Duodenal mucosa (tissue), 2 donors: ENCODE results near the gene ELL2.
"Not testable (repeated sequence)": the region's sequence is repeated elsewhere in the genome, so short reads cannot be mapped to it uniquely, and the experiment has no call there.

Source experiments
- H3K27ac ChIP-seq: one replicate; pipeline ENCODE4 v1.7.0; 2013; ENCODE audit warnings: low read depth, low read length
- H3K27me3 ChIP-seq, 2 donors: one replicate each; pipeline ENCODE4 v1.7.0; 2013; ENCODE audit warnings: low read length in 2 of 2, control low read depth in 1 of 2; ENCODE audit not compliant: insufficient read depth in 2 of 2, control insufficient read depth in 1 of 2
- H3K36me3 ChIP-seq, 2 donors: one replicate each; pipeline ENCODE4 v1.7.0; 2013; ENCODE audit warnings: low read length in 2 of 2, control low read depth in 1 of 2; ENCODE audit not compliant: insufficient read depth in 2 of 2, control insufficient read depth in 1 of 2
- H3K4me1 ChIP-seq, 2 donors: one replicate each; pipeline ENCODE4 v1.7.0; 2013; ENCODE audit warnings: low read length in 2 of 2, control low read depth in 1 of 2; ENCODE audit not compliant: insufficient read depth in 2 of 2, control insufficient read depth in 1 of 2
- H3K4me3 ChIP-seq, 2 donors: one replicate each; pipeline ENCODE4 v1.7.0; 2013; ENCODE audit warnings: low read length in 2 of 2, low read depth in 1 of 2
- H3K9ac ChIP-seq, 2 donors: one replicate each; pipeline ENCODE4 v1.7.0; 2013; ENCODE audit warnings: low read length in 2 of 2, low read depth in 1 of 2
- H3K9me3 ChIP-seq, 2 donors: one replicate each; pipeline ENCODE4 v1.7.0; 2013; ENCODE audit warnings: low read length in 2 of 2, control low read depth in 1 of 2; ENCODE audit not compliant: control insufficient read depth in 1 of 2

The ELL2 gene

DNA sequence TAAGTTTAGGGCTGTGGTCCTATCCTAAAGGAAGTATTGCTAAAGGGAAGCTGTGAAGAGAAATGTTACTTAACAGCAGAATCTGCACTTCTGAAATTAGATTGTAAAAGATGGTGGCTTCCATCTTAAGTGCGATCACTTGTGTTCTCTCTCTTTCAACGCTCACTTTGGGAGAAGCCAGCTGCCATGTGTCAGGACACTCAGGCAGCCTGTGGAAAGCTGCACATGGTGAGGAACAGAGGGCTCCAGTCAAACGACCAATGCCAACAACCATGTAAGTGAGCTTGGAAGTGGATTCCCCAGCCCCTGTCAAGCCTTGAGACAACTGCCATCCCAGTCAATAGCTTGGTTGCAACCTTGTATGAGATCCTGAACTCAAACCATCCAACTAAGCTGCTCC is 87.4 kb downstream of the ELL2 start:
- H3K27ac ChIP-seq = no peak overlapping the region

DNA sequence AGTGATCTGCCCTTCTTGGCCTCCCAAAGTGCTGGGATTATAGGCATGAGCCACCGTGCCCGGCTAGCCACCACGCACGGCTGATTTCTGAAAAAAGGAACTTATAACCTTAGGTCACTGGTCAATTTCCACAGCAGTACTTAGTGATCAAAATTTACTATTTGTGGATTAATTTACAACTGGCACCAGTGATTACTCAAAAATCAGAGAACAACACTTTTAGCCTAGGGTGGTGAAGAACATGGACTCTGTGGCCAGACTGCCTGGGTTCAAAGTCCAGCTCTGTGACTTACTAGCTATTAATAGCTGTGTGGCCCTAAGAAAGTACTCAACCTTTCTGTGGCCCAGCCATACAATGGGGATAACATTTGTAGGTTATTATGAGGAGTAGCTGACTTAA is 88.3 kb downstream of the ELL2 start:
- H3K27ac ChIP-seq = no peak overlapping the region
- peaks cover 12 to 16% of the 10 kb centered on the region in 2 donors for H3K4me1 ChIP-seq
- H3K36me3 ChIP-seq = no peaks in the 10 kb centered on the region
- H3K4me3 ChIP-seq = no peak overlapping the region
- H3K27me3 ChIP-seq = no peaks in the 10 kb centered on the region
- H3K9me3 ChIP-seq = no peaks in the 10 kb centered on the region
- no peak overlapping the region for H3K9ac ChIP-seq

More for the DNA sequence above, 87.4 kb downstream of the ELL2 start:
- no peaks in the 10 kb centered on the region for H3K36me3 ChIP-seq
- no peak overlapping the region for H3K9ac ChIP-seq
- peaks cover 13 to 23% of the 10 kb centered on the region in 2 donors for H3K4me1 ChIP-seq
- H3K27me3 ChIP-seq = no peaks in the 10 kb centered on the region
- no peak overlapping the region for H3K4me3 ChIP-seq
- H3K9me3 ChIP-seq = no peaks in the 10 kb centered on the region

DNA sequence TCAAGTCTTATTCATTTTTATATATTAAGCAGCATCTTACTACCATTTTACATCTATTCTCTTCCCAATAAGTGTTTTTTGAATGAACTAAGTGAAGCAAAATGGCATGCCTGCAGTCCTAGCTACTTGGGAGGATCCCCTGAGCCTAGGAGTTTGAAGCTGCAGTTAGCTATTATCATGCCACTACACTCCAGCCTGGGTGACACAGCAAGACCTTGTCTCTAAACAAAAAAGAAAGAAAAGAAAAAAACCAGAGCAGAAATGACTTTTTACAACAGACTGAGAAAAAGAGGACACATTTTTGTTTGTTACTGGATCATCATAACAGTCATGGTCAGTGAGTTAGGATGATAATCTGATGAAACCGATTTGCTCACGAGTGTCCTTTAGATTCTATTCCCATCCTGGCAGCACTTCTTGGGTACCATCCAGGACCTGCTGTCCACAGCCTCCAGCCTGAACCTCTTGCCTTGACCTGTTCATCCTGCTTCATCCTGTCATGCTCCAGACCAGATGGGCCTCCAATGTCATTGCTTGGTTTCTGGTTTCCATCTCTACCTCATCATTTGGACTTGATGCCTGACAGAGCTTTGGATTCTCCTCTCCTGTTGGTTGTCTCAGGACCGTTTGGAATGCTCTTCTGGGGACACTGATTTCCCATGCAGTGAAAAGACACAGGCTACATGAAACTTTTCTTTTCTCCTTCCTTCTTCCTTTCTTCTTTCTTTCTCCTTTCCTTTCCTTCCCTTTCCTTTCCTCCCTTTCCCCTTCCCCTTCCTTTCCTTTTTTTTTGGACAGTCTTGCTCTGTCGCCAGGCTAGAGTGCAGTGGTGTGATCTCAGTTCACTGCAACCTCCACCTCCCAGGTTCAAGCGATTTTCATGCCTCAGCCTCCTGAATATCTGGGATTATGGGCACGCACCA is 89.0 kb downstream of the ELL2 start:
- H3K27me3 ChIP-seq = no peaks in the 10 kb centered on the region
- peaks cover 12 to 16% of the 10 kb centered on the region in 2 donors for H3K4me1 ChIP-seq
- H3K27ac ChIP-seq = no peak overlapping the region
- no peaks in the 10 kb centered on the region for H3K36me3 ChIP-seq
- H3K9ac ChIP-seq = no peak overlapping the region
- no peaks in the 10 kb centered on the region for H3K9me3 ChIP-seq
- H3K4me3 ChIP-seq = no peak overlapping the region

DNA sequence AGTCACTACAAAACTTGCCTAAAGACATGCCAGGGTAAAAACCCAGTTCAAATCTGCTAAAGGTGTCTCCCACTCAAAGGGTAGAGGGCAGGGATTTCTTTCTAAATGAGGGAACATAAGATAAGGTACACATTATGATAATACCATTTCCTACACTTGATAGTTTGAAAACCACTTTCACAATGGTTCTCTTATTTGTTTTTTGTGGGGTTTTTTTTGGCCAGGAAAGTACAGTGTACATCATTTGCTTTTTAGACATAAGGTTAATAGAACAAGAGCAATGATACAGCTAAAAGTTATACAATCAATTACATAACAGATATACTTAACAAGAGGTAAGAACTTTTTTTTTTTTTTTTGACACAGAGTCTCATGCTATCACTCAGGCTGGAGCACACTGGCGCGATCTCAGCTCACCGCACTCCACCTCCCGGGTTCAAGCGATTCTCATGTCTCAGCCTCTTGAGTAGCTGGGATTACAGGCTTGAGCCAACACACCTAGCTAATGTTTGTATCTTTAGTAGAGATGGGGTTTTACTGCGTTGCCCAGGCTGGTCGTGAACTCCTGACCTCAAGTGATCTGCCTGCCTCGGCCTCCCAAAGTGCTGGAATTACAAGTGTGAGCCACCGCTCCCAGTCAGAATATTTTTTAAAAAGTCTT is 90.4 kb downstream of the ELL2 start:
- Histone ChIP-seq H3K27me3 (no peaks in the 10 kb centered on the region), H3K4me3 (no peak overlapping the region), H3K9ac (no peak overlapping the region), H3K27ac (no peak overlapping the region), H3K4me1 (peaks cover 12 to 16% of the 10 kb centered on the region in 2 donors), H3K9me3 (no peaks in the 10 kb centered on the region), H3K36me3 (no peaks in the 10 kb centered on the region)

DNA sequence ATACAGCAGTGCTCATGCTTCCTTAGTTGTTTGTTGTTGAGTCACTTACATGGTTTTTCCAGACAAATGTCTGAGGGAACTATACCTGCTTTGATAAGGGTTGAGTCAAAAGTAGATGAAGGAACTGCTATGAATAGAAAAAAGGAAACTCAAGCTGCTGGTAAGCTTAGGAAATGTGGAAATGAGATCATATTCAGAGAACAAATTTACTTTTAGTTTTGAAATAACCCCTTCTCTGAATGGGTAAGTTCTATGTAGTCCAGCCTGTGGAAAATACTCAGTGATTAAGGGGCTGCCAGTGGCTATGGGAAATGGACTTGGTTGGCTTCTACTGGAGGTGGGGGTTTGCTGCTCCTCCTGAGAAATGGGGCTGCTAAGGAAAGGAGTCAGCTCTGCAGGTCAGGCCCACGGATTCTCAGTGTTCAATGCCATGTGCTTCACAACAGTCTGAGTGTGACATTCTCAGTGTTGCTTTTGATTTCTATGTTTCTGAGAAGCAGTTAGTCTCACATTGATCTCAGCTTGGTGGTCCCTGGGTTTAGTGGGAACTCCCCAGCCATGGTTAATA is 91.5 kb downstream of the ELL2 start:
- Histone ChIP-seq H3K27me3 (no peaks in the 10 kb centered on the region), H3K4me1 (peaks cover 12 to 21% of the 10 kb centered on the region in 2 donors), H3K27ac (no peak overlapping the region), H3K36me3 (no peaks in the 10 kb centered on the region), H3K9me3 (no peaks in the 10 kb centered on the region), H3K9ac (peak overlapping the region in 1 of 2 donors; percentile 15), H3K4me3 (peak overlapping the region in 1 of 2 donors; percentile 4)

DNA sequence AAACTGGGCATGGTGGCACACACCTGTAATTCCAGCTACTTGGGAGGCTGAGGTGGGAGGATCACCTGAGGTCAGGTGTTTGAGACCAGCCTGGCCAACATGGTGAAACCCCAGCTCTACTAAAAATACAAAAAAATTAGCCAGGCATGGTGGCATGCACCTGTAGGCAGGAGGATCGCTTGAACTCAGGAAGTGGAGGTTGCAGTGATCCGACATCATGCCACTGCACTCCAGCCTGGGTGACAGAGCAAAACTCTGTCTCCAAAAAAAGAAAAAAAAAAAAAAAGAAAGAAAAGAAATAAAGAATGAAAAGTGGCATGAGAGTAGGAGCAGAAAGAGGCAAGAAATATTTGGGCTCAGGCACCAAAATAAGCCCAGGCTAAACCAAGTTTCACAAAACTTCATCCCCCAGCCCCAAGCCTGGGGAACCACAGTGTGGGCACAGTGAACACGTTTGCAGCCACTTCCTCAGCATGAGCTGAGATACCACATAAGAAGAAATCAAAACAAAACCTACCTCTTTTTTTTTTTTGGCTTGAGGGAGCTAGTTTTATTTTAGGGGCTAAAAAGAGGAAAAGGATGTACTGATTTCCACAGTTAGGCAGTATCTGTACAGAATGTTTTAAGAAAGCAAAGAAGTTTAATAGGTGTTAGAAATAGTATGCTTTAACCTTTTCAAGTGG is 92.3 kb downstream of the ELL2 start:
- H3K4me1 ChIP-seq = peaks cover 18 to 29% of the 10 kb centered on the region in 2 donors
- H3K9ac ChIP-seq, H3K9me3 ChIP-seq, H3K27me3 ChIP-seq, H3K27ac ChIP-seq, H3K4me3 ChIP-seq, H3K36me3 ChIP-seq: not testable (repeated sequence)

DNA sequence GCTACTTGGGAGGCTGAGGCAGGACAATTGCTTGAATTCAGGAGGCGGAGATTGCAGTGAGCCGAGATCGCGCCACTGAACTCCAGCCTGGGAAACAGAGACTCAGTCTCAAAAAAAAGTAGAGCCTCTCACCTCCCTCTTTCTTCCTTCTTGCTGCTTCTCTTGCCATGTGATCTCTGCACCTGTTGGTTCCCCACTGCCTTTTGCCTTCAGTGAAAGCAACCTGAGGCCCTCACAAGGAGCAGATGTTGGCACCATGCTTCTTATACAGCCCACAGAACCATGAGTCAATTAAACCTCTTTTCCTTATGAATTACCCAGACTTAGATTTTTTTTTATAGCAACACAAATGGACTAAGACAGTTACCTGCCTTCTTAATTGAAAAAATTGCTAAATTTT is 93.5 kb downstream of the ELL2 start:
- H3K9ac ChIP-seq = no peak overlapping the region
- no peak overlapping the region for H3K27ac ChIP-seq
- no peaks in the 10 kb centered on the region for H3K36me3 ChIP-seq
- no peak overlapping the region for H3K4me3 ChIP-seq
- no peaks in the 10 kb centered on the region for H3K27me3 ChIP-seq
- H3K4me1 ChIP-seq = peaks cover 21 to 29% of the 10 kb centered on the region in 2 donors
- no peaks in the 10 kb centered on the region for H3K9me3 ChIP-seq

DNA sequence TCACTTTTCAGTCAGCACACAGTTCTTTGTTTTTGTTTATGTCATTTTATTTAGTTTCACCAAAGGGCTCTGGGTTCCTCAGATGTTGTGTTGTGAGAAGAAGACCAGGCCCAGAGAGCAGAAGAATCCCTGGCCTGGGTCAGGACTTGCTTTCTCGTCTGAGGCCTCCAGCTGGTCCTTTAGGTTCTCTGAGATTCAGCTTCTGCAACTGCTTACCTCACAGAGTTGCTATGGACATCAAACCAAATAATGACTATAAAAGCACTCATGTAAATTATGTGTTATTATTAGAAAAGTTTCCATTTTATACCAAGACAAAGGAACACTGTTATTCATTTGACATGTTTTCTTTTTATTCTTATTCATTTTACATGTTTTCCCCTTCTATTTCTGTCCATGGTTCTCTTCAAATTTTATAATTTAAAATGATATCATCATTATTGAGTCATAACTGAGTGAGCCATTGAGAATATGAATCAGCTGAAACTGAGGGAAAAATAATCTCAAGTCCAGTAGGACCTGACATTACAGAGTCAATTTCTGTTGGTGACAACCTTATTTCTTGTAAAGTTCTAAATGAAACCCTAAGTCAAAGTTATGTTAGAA is 95.1 kb downstream of the ELL2 start:
- Histone ChIP-seq H3K9ac (no peak overlapping the region), H3K4me3 (no peak overlapping the region), H3K4me1 (peaks cover 36 to 37% of the 10 kb centered on the region in 2 donors), H3K27me3 (no peaks in the 10 kb centered on the region), H3K9me3 (no peaks in the 10 kb centered on the region), H3K36me3 (no peaks in the 10 kb centered on the region), H3K27ac (no peak overlapping the region)

DNA sequence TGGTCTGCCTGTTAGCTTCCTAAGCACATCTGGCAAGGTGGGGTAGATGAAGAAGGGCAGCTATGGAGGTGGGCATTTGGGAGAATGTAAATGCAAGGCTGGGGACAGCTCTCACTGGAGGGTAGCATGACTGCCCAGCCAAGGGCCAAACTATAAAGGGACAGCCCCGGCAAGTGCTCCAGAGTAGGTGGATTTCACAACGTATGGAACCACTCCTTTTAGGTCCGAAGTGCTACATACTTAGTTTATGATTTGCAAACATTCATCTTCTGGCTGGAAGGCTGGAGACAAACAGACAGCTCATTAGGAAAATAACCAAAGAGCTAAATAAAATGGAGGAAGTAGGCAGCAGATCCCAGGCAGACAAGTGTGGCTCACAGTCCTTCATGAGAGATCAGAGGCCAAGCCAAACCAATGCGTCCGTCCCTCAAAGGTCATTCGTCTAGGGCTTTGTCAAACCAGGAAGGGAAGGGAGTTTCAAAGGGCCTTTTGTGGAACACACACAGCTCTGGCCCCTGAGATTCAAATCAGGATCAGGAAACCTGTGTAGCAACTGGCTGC is 96.6 kb downstream of the ELL2 start:
- Histone ChIP-seq H3K4me1 (peaks cover 28 to 30% of the 10 kb centered on the region in 2 donors), H3K9ac (no peak overlapping the region), H3K4me3 (peak overlapping the region in 1 of 2 donors; percentile 4), H3K27me3 (no peaks in the 10 kb centered on the region), H3K27ac (no peak overlapping the region), H3K9me3 (no peaks in the 10 kb centered on the region), H3K36me3 (no peaks in the 10 kb centered on the region)
